Measurements from ENCODE around the gene CDC73. TPM values are rescaled to one million over a fixed set of nuclear protein-coding genes. Genes with fewer than 3 reads are reported as not detected.
"Not testable (repeated sequence)": the region's sequence is repeated elsewhere in the genome, so short reads cannot be mapped to it uniquely, and the experiment has no call there.

Gene CDC73
- total and polyA plus RNA-seq, 7 donors, result 5.3 to 30.1 (median 24.9) TPM

- intact Hi-C loops (cut with DNase I), result no loop called here
- 83 to 94% (median 90%) methylated on average over 2 of the region's 2 CpGs for WGBS, 3 donors
- Histone ChIP-seq H3K4me1 (no peaks in the 10 kb centered on the region), H3K9me3 (no peaks in the 10 kb centered on the region), H3K27me3 (ENCODE audit: insufficient read depth in 3 of 3, low read length in 2 of 3) (no peaks in the 10 kb centered on the region), H3K36me3 (ENCODE audit: insufficient read depth in 1 of 2, low read depth in 1 of 2) (no peaks in the 10 kb centered on the region), H3K4me3 (no peak overlapping the region), H3K27ac (no peak overlapping the region)
- ATAC-seq, result no peak
- no peak for TF ChIP-seq CTCF (IDR thresholded peaks at IDR 0.05)
- DNase-seq, result no peak
Observed at GRCh38 chr1:193278968-193279367, 157.1 kb downstream of the CDC73 start.

- H3K36me3 ChIP-seq (ENCODE audit: insufficient read depth in 1 of 2, low read depth in 1 of 2), result no peaks in the 10 kb centered on the region
- no peaks in the 10 kb centered on the region for H3K9me3 ChIP-seq
- no peaks in the 10 kb centered on the region for H3K4me1 ChIP-seq
- 89 to 92% (median 91%) methylated on average over 1 of the region's 1 CpG for WGBS, 3 donors
- H3K4me3 ChIP-seq, result no peak overlapping the region
- H3K27ac ChIP-seq, result no peak overlapping the region
- intact Hi-C loops (cut with DNase I), result no loop called here
- ATAC-seq, result no peak
- H3K27me3 ChIP-seq (ENCODE audit: insufficient read depth in 3 of 3, low read length in 2 of 3), result no peaks in the 10 kb centered on the region
- DNase-seq, result no peak
- no peak for TF ChIP-seq CTCF (IDR thresholded peaks at IDR 0.05)
Observed at GRCh38 chr1:193281894-193282293, 160.1 kb downstream of the CDC73 start.

GRCh38 chr1:193283016-193283415, 161.2 kb downstream of the CDC73 start:
- DNase-seq (no peak), ATAC-seq (no peak)
- 22 to 68% (median 43%) methylated on average over 1 of the region's 1 CpG for WGBS, 3 donors
- Histone ChIP-seq H3K4me1 (no peaks in the 10 kb centered on the region), H3K36me3 (ENCODE audit: insufficient read depth in 1 of 2, low read depth in 1 of 2) (no peaks in the 10 kb centered on the region), H3K9me3 (no peaks in the 10 kb centered on the region), H3K4me3 (no peak overlapping the region), H3K27ac (no peak overlapping the region), H3K27me3 (ENCODE audit: insufficient read depth in 3 of 3, low read length in 2 of 3) (no peaks in the 10 kb centered on the region)
- intact Hi-C loops (cut with DNase I), result no loop called here
- no peak for TF ChIP-seq CTCF (IDR thresholded peaks at IDR 0.05)

- no peak overlapping the region for H3K4me3 ChIP-seq
- no peaks in the 10 kb centered on the region for H3K9me3 ChIP-seq
- no peaks in the 10 kb centered on the region for H3K36me3 ChIP-seq (ENCODE audit: insufficient read depth in 1 of 2, low read depth in 1 of 2)
- no peak for ATAC-seq
- no peaks in the 10 kb centered on the region for H3K4me1 ChIP-seq
- no peak for TF ChIP-seq CTCF (IDR thresholded peaks at IDR 0.05)
- H3K27me3 ChIP-seq (ENCODE audit: insufficient read depth in 3 of 3, low read length in 2 of 3), result no peaks in the 10 kb centered on the region
- DNase-seq, result no peak
- no peak overlapping the region for H3K27ac ChIP-seq
- intact Hi-C loops (cut with DNase I), result no loop called here
Observed at GRCh38 chr1:193284219-193284618, 162.4 kb downstream of the CDC73 start.

GRCh38 chr1:193285641-193286040, 163.8 kb downstream of the CDC73 start:
- Histone ChIP-seq H3K9me3 (no peaks in the 10 kb centered on the region), H3K27ac (no peak overlapping the region), H3K27me3 (ENCODE audit: insufficient read depth in 3 of 3, low read length in 2 of 3) (no peaks in the 10 kb centered on the region), H3K4me3 (no peak overlapping the region), H3K36me3 (ENCODE audit: insufficient read depth in 1 of 2, low read depth in 1 of 2) (no peaks in the 10 kb centered on the region), H3K4me1 (no peaks in the 10 kb centered on the region)
- intact Hi-C loops (cut with DNase I), result no loop called here
- DNase-seq (no peak), ATAC-seq (no peak)
- no peak for TF ChIP-seq CTCF (IDR thresholded peaks at IDR 0.05)

- H3K27me3 ChIP-seq (ENCODE audit: insufficient read depth in 3 of 3, low read length in 2 of 3); intact Hi-C loops (cut with DNase I): not testable (repeated sequence)
- 55 to 78% (median 56%) methylated on average over 2 of the region's 2 CpGs for WGBS, 3 donors
Observed at GRCh38 chr1:193288548-193289080, 166.8 kb downstream of the CDC73 start.

More at GRCh38 chr1:193288548-193289080, 166.8 kb downstream of the CDC73 start:
- H3K9me3 ChIP-seq; DNase-seq; H3K27ac ChIP-seq; H3K4me3 ChIP-seq; ATAC-seq; H3K36me3 ChIP-seq (ENCODE audit: insufficient read depth in 1 of 2, low read depth in 1 of 2); H3K4me1 ChIP-seq: not testable (repeated sequence)

Data from psoas muscle (tissue), 8 donors.